Activated T-cell treated with anti-CD3 and anti-CD28 coated beads, Interleukin-2, amount 50 U/mL, for 4 hours (primary cell): ENCODE measurements around the gene EPB41L5. TPM values are rescaled to one million over a fixed set of nuclear protein-coding genes. Genes with fewer than 3 reads are reported as not detected.
"Not testable (repeated sequence)": the region's sequence is repeated elsewhere in the genome, so short reads cannot be mapped to it uniquely, and the experiment has no call there.

Experiments used
- ATAC-seq, 2 donors: fragments of 200-7000 bp; cut with Tn5 transposase; one replicate each; pipeline ENCODE4 v1.10.0; 2021
- DNase-seq: peaks from one replicate; pipeline ENCODE4 v3.0.0-alpha.2; 2020
- H3K27me3 Mint-ChIP-seq: one replicate; pipeline ENCODE4 v1.8.0; 2021; ENCODE audit warnings: low read depth, mixed read lengths
- H3K36me3 Mint-ChIP-seq: one replicate; pipeline ENCODE4 v1.8.0; 2022; ENCODE audit warnings: mixed read lengths; ENCODE audit not compliant: insufficient read depth
- H3K4me1 Mint-ChIP-seq: one replicate; pipeline ENCODE4 v1.8.0; 2021; ENCODE audit warnings: low read depth, mixed read lengths
- H3K4me3 Mint-ChIP-seq: one replicate; pipeline ENCODE4 v1.8.0; 2021; ENCODE audit warnings: mild to moderate bottlenecking, moderate library complexity, mixed read lengths
- H3K9me3 Mint-ChIP-seq: one replicate; pipeline ENCODE4 v1.8.0; 2021; ENCODE audit warnings: mixed read lengths
- total RNA-seq, 3 donors: library from RNA; stranded (reverse); gene quantifications; one replicate each; pipeline ENCODE4 v1.2.1, GENCODE V29; 2021

The EPB41L5 gene
- total RNA-seq, 3 donors from 2014 or later = 2.7 to 3.1 (median 2.8) TPM

GRCh38 chr2:120016800-120017199, 3.9 kb downstream of the EPB41L5 start:
- H3K9me3 Mint-ChIP-seq = no peaks in the 10 kb centered on the region
- no peak for ATAC-seq
- H3K27me3 Mint-ChIP-seq = no peaks in the 10 kb centered on the region
- no peak overlapping the region for H3K4me3 Mint-ChIP-seq
- H3K36me3 Mint-ChIP-seq = peaks cover 2% of the 10 kb centered on the region
- no peak for DNase-seq
- H3K4me1 Mint-ChIP-seq = peaks cover 19% of the 10 kb centered on the region

- ATAC-seq = no peak
- peaks cover 2% of the 10 kb centered on the region for H3K36me3 Mint-ChIP-seq
- H3K27me3 Mint-ChIP-seq = no peaks in the 10 kb centered on the region
- H3K4me3 Mint-ChIP-seq = no peak overlapping the region
- H3K9me3 Mint-ChIP-seq = no peaks in the 10 kb centered on the region
- peaks cover 18% of the 10 kb centered on the region for H3K4me1 Mint-ChIP-seq
- no peak for DNase-seq
Observed at GRCh38 chr2:120017201-120017600, 4.3 kb downstream of the EPB41L5 start.

- peaks cover 6% of the 10 kb centered on the region for H3K36me3 Mint-ChIP-seq
- H3K4me3 Mint-ChIP-seq = no peak overlapping the region
- H3K4me1 Mint-ChIP-seq = peaks cover 13% of the 10 kb centered on the region
Observed at GRCh38 chr2:120018549-120018948, 5.7 kb downstream of the EPB41L5 start.

GRCh38 chr2:120020554-120020953, 7.7 kb downstream of the EPB41L5 start:
- Mint-ChIP-seq H3K4me1 (peaks cover 2% of the 10 kb centered on the region), H3K27me3 (no peaks in the 10 kb centered on the region), H3K36me3 (peaks cover 13% of the 10 kb centered on the region), H3K9me3 (peaks cover 7% of the 10 kb centered on the region), H3K4me3 (no peak overlapping the region)
- DNase-seq (no peak), ATAC-seq (no peak)

More at GRCh38 chr2:120018549-120018948, 5.7 kb downstream of the EPB41L5 start:
- Mint-ChIP-seq H3K9me3 (no peaks in the 10 kb centered on the region), H3K27me3 (no peaks in the 10 kb centered on the region)
- ATAC-seq (no peak), DNase-seq (no peak)

GRCh38 chr2:120022505-120022904, 9.6 kb downstream of the EPB41L5 start:
- H3K36me3 Mint-ChIP-seq = peaks cover 16% of the 10 kb centered on the region
- not testable (repeated sequence) for DNase-seq, H3K4me1 Mint-ChIP-seq, H3K9me3 Mint-ChIP-seq, H3K27me3 Mint-ChIP-seq, H3K4me3 Mint-ChIP-seq, ATAC-seq

- Mint-ChIP-seq H3K4me1 (no peaks in the 10 kb centered on the region), H3K36me3 (peaks cover 22% of the 10 kb centered on the region), H3K9me3 (peaks cover 7% of the 10 kb centered on the region), H3K4me3 (no peak overlapping the region), H3K27me3 (no peaks in the 10 kb centered on the region)
- ATAC-seq = no peak
- DNase-seq = no peak
Observed at GRCh38 chr2:120026890-120027289, 14.0 kb downstream of the EPB41L5 start.

GRCh38 chr2:120028795-120029194, 15.9 kb downstream of the EPB41L5 start:
- Mint-ChIP-seq H3K4me3 (no peak overlapping the region), H3K4me1 (no peaks in the 10 kb centered on the region), H3K27me3 (no peaks in the 10 kb centered on the region), H3K9me3 (peaks cover 7% of the 10 kb centered on the region), H3K36me3 (peaks cover 18% of the 10 kb centered on the region)
- ATAC-seq = no peak
- no peak for DNase-seq

GRCh38 chr2:120029672-120030640, 17.1 kb downstream of the EPB41L5 start:
- no peak for ATAC-seq
- no peaks in the 10 kb centered on the region for H3K27me3 Mint-ChIP-seq
- H3K9me3 Mint-ChIP-seq = peaks cover 5% of the 10 kb centered on the region
- no peak for DNase-seq
- H3K4me1 Mint-ChIP-seq = no peaks in the 10 kb centered on the region
- H3K4me3 Mint-ChIP-seq = no peak overlapping the region
- peaks cover 14% of the 10 kb centered on the region for H3K36me3 Mint-ChIP-seq

- no peaks in the 10 kb centered on the region for H3K4me1 Mint-ChIP-seq
- H3K4me3 Mint-ChIP-seq = no peak overlapping the region
- ATAC-seq (no peak), DNase-seq (no peak)
- no peaks in the 10 kb centered on the region for H3K9me3 Mint-ChIP-seq
- peaks cover 7% of the 10 kb centered on the region for H3K36me3 Mint-ChIP-seq
- H3K27me3 Mint-ChIP-seq = no peaks in the 10 kb centered on the region
Observed at GRCh38 chr2:120032297-120032696, 19.4 kb downstream of the EPB41L5 start.

- Mint-ChIP-seq H3K4me1 (peaks cover 2% of the 10 kb centered on the region), H3K4me3 (no peak overlapping the region), H3K9me3 (no peaks in the 10 kb centered on the region), H3K27me3 (no peaks in the 10 kb centered on the region), H3K36me3 (peaks cover 2% of the 10 kb centered on the region)
- no peak for DNase-seq
- no peak for ATAC-seq
Observed at GRCh38 chr2:120034027-120034426, 21.1 kb downstream of the EPB41L5 start.

GRCh38 chr2:120034621-120035020, 21.7 kb downstream of the EPB41L5 start:
- ATAC-seq = no peak
- no peaks in the 10 kb centered on the region for H3K9me3 Mint-ChIP-seq
- H3K27me3 Mint-ChIP-seq = no peaks in the 10 kb centered on the region
- H3K4me3 Mint-ChIP-seq = no peak overlapping the region
- H3K4me1 Mint-ChIP-seq = peaks cover 2% of the 10 kb centered on the region
- DNase-seq = no peak
- peaks cover 2% of the 10 kb centered on the region for H3K36me3 Mint-ChIP-seq

GRCh38 chr2:120036145-120036544, 23.3 kb downstream of the EPB41L5 start:
- Mint-ChIP-seq H3K4me1 (peaks cover 2% of the 10 kb centered on the region), H3K36me3 (peaks cover under 1% of the 10 kb centered on the region), H3K9me3 (no peaks in the 10 kb centered on the region), H3K4me3 (no peak overlapping the region), H3K27me3 (no peaks in the 10 kb centered on the region)
- ATAC-seq (no peak), DNase-seq (no peak)

- DNase-seq = no peak
- Mint-ChIP-seq H3K27me3 (no peaks in the 10 kb centered on the region), H3K36me3 (no peaks in the 10 kb centered on the region), H3K4me1 (peaks cover 2% of the 10 kb centered on the region), H3K9me3 (no peaks in the 10 kb centered on the region), H3K4me3 (no peak overlapping the region)
- ATAC-seq = no peak
Observed at GRCh38 chr2:120037995-120038541, 25.2 kb downstream of the EPB41L5 start.

GRCh38 chr2:120042359-120042758, 29.5 kb downstream of the EPB41L5 start:
- no peaks in the 10 kb centered on the region for H3K27me3 Mint-ChIP-seq
- peaks cover 4% of the 10 kb centered on the region for H3K9me3 Mint-ChIP-seq
- no peak overlapping the region for H3K4me3 Mint-ChIP-seq

GRCh38 chr2:120044336-120044735, 31.5 kb downstream of the EPB41L5 start:
- Mint-ChIP-seq H3K27me3 (no peaks in the 10 kb centered on the region), H3K9me3 (peaks cover 15% of the 10 kb centered on the region), H3K4me1 (peaks cover 9% of the 10 kb centered on the region), H3K36me3 (peaks cover 22% of the 10 kb centered on the region), H3K4me3 (no peak overlapping the region)
- DNase-seq (no peak), ATAC-seq (no peak)

More at GRCh38 chr2:120042359-120042758, 29.5 kb downstream of the EPB41L5 start:
- Mint-ChIP-seq H3K4me1 (peaks cover 11% of the 10 kb centered on the region), H3K36me3 (peaks cover 11% of the 10 kb centered on the region)
- ATAC-seq = no peak
- DNase-seq = no peak
